HG03460 (cell line): ENCODE data around the gene IMPG2.

Experiments used
- ATAC-seq: cut with Tn5 transposase; IDR thresholded peaks from one replicate; pipeline ENCODE4 v1.9.1; 2021; ENCODE audit not compliant: unreplicated experiment

IMPG2 gene

GRCh38 chr3:101243285-101244211 is 76.8 kb downstream of the IMPG2 start:
- no peak for ATAC-seq

GRCh38 chr3:101240719-101241399 is 79.5 kb downstream of the IMPG2 start:
- ATAC-seq: no peak

GRCh38 chr3:101235048-101235447 is 85.3 kb downstream of the IMPG2 start:
- ATAC-seq: no peak

GRCh38 chr3:101230618-101231017 is 89.8 kb downstream of the IMPG2 start:
- no peak for ATAC-seq

GRCh38 chr3:101229681-101230080 is 90.7 kb downstream of the IMPG2 start:
- ATAC-seq: no peak

- ATAC-seq: no peak
Measured at GRCh38 chr3:101228441-101228840, 91.9 kb downstream of the IMPG2 start.

GRCh38 chr3:101224739-101225138 is 95.6 kb downstream of the IMPG2 start:
- ATAC-seq: no peak

GRCh38 chr3:101223016-101223415 is 97.4 kb downstream of the IMPG2 start:
- ATAC-seq: no peak

- ATAC-seq: no peak
Measured at GRCh38 chr3:101219842-101220560, 100.4 kb downstream of the IMPG2 start.

GRCh38 chr3:101217472-101218245 is 102.7 kb downstream of the IMPG2 start:
- ATAC-seq: no peak

- ATAC-seq: no peak
Measured at GRCh38 chr3:101216710-101217465, 103.5 kb downstream of the IMPG2 start.

GRCh38 chr3:101212730-101213129 is 107.6 kb downstream of the IMPG2 start:
- ATAC-seq: no peak

GRCh38 chr3:101204246-101204645 is 116.1 kb downstream of the IMPG2 start:
- ATAC-seq: no peak

GRCh38 chr3:101203411-101203810 is 117.0 kb downstream of the IMPG2 start:
- no peak for ATAC-seq

- no peak for ATAC-seq
Measured at GRCh38 chr3:101202640-101203039, 117.7 kb downstream of the IMPG2 start.

- no peak for ATAC-seq
Measured at GRCh38 chr3:101200461-101200860, 119.9 kb downstream of the IMPG2 start.

- ATAC-seq: no peak
Measured at GRCh38 chr3:101195951-101196713, 124.2 kb downstream of the IMPG2 start.

GRCh38 chr3:101194392-101194791 is 126.0 kb downstream of the IMPG2 start:
- no peak for ATAC-seq

GRCh38 chr3:101193957-101194356 is 126.4 kb downstream of the IMPG2 start:
- ATAC-seq: no peak
